Measurements from ENCODE around the gene UEVLD.

UEVLD gene

GRCh38 chr11:18490319-18490718 lies 98.2 kb downstream of the UEVLD start:
- H3K4me3 ChIP-seq (ENCODE audit: low read length) = no peak overlapping the region
- no peaks in the 10 kb centered on the region for H3K27me3 ChIP-seq (ENCODE audit: control insufficient read depth, insufficient read depth, low read length)
- H3K27ac ChIP-seq (ENCODE audit: low read depth, low read length) = no peak overlapping the region
- H3K36me3 ChIP-seq (ENCODE audit: control insufficient read depth, insufficient read depth, low read length) = peaks cover 17% of the 10 kb centered on the region
- H3K4me1 ChIP-seq (ENCODE audit: control insufficient read depth, insufficient read depth, low read length) = no peaks in the 10 kb centered on the region
- H3K9ac ChIP-seq (ENCODE audit: low read length) = no peak overlapping the region

GRCh38 chr11:18485913-18486528 lies 102.5 kb downstream of the UEVLD start:
- no peaks in the 10 kb centered on the region for H3K4me1 ChIP-seq (ENCODE audit: control insufficient read depth, insufficient read depth, low read length)
- no peaks in the 10 kb centered on the region for H3K27me3 ChIP-seq (ENCODE audit: control insufficient read depth, insufficient read depth, low read length)
- H3K9ac ChIP-seq (ENCODE audit: low read length) = no peak overlapping the region
- no peak overlapping the region for H3K4me3 ChIP-seq (ENCODE audit: low read length)
- no peak overlapping the region for H3K27ac ChIP-seq (ENCODE audit: low read depth, low read length)
- H3K36me3 ChIP-seq (ENCODE audit: control insufficient read depth, insufficient read depth, low read length) = peaks cover 26% of the 10 kb centered on the region
